ENCODE data around the gene RIOK1. TPM values are rescaled to one million over a fixed set of nuclear protein-coding genes. Genes with fewer than 3 reads are reported as not detected.

Gene RIOK1
- total RNA-seq, 1 experiment from 2014 or later, result 16.9 TPM

DNA sequence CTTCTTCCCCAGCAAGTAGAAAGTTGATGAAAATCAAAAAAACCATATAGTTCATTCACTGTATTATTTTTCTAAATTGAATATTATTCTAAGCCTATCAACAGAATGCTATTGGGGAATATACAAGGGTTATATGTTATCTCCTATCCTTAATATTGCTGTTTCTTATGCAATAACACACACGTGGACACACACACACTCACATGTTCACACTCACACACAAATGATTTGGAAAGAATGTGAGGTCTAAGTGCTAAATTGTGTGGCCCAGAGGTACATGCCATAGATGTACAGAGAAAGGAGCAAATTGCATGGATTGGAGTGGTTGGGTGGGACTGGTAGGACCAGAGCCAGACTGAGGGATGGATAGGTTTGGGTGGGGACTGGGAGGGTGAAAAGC is 45.1 kb downstream of the RIOK1 start:
- H3K4me3 ChIP-seq, result no peak overlapping the region
- H3K9me2 ChIP-seq (ENCODE audit: insufficient read depth), result no peaks in the 10 kb centered on the region
- no peak overlapping the region for H3K27ac ChIP-seq
- intact Hi-C loops (cut with micrococcal nuclease; ENCODE audit: unreplicated experiment), result no loop called here
- ChIA-PET POLR2A (ENCODE audit: unreplicated experiment) (no interaction called here), CTCF (interaction anchor here (0.6 kb wide), 1 partner anchor 205 kb away, joined by 4 read pairs; no protein-coding TSS in a partner anchor)
- H3F3A ChIP-seq (ENCODE audit: insufficient read depth, low read depth), result no peaks in the 10 kb centered on the region
- no peaks in the 10 kb centered on the region for H3K79me2 ChIP-seq (ENCODE audit: low read depth)
- TF ChIP-seq, protein P1, sequence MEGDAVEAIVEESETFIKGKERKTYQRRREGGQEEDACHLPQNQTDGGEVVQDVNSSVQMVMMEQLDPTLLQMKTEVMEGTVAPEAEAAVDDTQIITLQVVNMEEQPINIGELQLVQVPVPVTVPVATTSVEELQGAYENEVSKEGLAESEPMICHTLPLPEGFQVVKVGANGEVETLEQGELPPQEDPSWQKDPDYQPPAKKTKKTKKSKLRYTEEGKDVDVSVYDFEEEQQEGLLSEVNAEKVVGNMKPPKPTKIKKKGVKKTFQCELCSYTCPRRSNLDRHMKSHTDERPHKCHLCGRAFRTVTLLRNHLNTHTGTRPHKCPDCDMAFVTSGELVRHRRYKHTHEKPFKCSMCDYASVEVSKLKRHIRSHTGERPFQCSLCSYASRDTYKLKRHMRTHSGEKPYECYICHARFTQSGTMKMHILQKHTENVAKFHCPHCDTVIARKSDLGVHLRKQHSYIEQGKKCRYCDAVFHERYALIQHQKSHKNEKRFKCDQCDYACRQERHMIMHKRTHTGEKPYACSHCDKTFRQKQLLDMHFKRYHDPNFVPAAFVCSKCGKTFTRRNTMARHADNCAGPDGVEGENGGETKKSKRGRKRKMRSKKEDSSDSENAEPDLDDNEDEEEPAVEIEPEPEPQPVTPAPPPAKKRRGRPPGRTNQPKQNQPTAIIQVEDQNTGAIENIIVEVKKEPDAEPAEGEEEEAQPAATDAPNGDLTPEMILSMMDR (conservative IDR thresholded peaks at IDR 0.05), result no peak
- no peak for TF ChIP-seq EZH2 (IDR thresholded peaks at IDR 0.05; ENCODE audit: low read depth)
- no peaks in the 10 kb centered on the region for H3K27me3 ChIP-seq (ENCODE audit: insufficient read depth, low read depth)
- H4K20me1 ChIP-seq (ENCODE audit: insufficient read depth), result no peaks in the 10 kb centered on the region
- no peak for DNase-seq
- H3K4me1 ChIP-seq (replicated peaks; ENCODE audit: insufficient read depth), result no peaks in the 10 kb centered on the region
- no peak overlapping the region for H2AFZ ChIP-seq
- BruUV-seq (replicated peaks), result no TSS peak
- no peaks in the 10 kb centered on the region for H3K9me3 ChIP-seq (ENCODE audit: insufficient read depth, low read depth)
- no peaks in the 10 kb centered on the region for H3K36me3 ChIP-seq (ENCODE audit: low read depth)
- H3K4me2 ChIP-seq, result no peak overlapping the region

DNA sequence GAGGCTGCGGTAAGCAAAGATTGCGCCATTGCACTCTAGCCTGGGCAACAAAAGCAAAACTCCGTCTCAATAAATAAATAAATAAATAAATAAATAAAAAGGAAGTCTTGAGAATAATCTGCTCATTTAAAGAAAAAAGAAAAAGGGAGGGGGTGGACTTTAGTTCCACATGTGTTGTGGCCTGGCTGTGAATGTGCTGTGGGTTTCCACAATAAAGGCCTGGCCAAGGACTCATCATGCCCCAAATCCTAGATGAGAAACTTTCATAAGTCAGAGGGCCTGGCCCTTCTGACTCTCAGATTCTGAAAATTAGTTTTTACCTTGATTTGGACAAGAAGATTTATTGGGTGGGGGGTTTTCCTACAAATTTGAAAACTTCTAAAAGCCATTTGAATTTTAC is 48.4 kb downstream of the RIOK1 start:
- Histone ChIP-seq H3K27me3 (ENCODE audit: insufficient read depth, low read depth) (no peaks in the 10 kb centered on the region), H4K20me1 (ENCODE audit: insufficient read depth) (no peaks in the 10 kb centered on the region), H2AFZ (no peak overlapping the region), H3F3A (ENCODE audit: insufficient read depth, low read depth) (no peaks in the 10 kb centered on the region), H3K4me2 (no peak overlapping the region), H3K79me2 (ENCODE audit: low read depth) (no peaks in the 10 kb centered on the region), H3K4me3 (no peak overlapping the region), H3K9me3 (ENCODE audit: insufficient read depth, low read depth) (no peaks in the 10 kb centered on the region), H3K36me3 (ENCODE audit: low read depth) (no peaks in the 10 kb centered on the region), H3K9me2 (ENCODE audit: insufficient read depth) (no peaks in the 10 kb centered on the region), H3K4me1 (replicated peaks; ENCODE audit: insufficient read depth) (no peaks in the 10 kb centered on the region), H3K27ac (no peak overlapping the region)
- TF ChIP-seq, protein P1 (conservative IDR thresholded peaks at IDR 0.05), result no peak
- TF ChIP-seq EZH2 (IDR thresholded peaks at IDR 0.05; ENCODE audit: low read depth), result no peak
- ChIA-PET POLR2A (ENCODE audit: unreplicated experiment) (no interaction called here), CTCF (no interaction called here)
- no peak for DNase-seq
- BruUV-seq (replicated peaks), result no TSS peak
- intact Hi-C loops (cut with micrococcal nuclease; ENCODE audit: unreplicated experiment), result no loop called here

DNA sequence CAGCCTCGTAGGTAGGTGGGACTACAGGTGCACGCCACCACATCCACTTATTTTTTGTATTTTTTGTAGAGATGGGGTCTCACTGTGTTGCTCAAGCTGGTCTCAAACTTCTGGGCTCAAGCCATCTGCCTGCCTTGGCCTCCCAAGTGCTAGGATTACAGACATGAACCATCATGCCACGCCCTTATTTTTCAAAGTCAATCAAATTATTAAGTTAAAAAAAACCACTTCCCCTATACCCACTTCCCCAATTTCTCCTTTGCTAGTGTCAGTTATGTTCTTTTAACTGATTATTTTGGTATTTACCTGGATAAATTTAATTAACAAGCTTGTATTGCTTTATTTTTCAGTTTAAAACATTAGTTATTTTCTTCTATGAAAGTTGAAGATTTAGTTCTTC is 49.6 kb downstream of the RIOK1 start:
- H3K27me3 ChIP-seq (ENCODE audit: insufficient read depth, low read depth), result no peaks in the 10 kb centered on the region
- BruUV-seq (replicated peaks), result no TSS peak
- no peaks in the 10 kb centered on the region for H3F3A ChIP-seq (ENCODE audit: insufficient read depth, low read depth)
- H3K4me2 ChIP-seq, result no peak overlapping the region
- H3K27ac ChIP-seq, result no peak overlapping the region
- H3K9me3 ChIP-seq (ENCODE audit: insufficient read depth, low read depth), result no peaks in the 10 kb centered on the region
- no peaks in the 10 kb centered on the region for H3K36me3 ChIP-seq (ENCODE audit: low read depth)
- H3K9me2 ChIP-seq (ENCODE audit: insufficient read depth), result no peaks in the 10 kb centered on the region
- no peak for DNase-seq
- intact Hi-C loops (cut with micrococcal nuclease; ENCODE audit: unreplicated experiment), result no loop called here
- H3K4me3 ChIP-seq, result no peak overlapping the region
- no peaks in the 10 kb centered on the region for H4K20me1 ChIP-seq (ENCODE audit: insufficient read depth)
- no peaks in the 10 kb centered on the region for H3K79me2 ChIP-seq (ENCODE audit: low read depth)
- ChIA-PET CTCF (interaction anchor here (0.6 kb wide), 1 partner anchor 164 kb away, joined by 3 read pairs; no protein-coding TSS in a partner anchor), POLR2A (ENCODE audit: unreplicated experiment) (interaction anchor here (0.7 kb wide), 1 partner anchor 745 kb away, joined by 10 read pairs; no protein-coding TSS in a partner anchor)
- no peaks in the 10 kb centered on the region for H3K4me1 ChIP-seq (replicated peaks; ENCODE audit: insufficient read depth)
- TF ChIP-seq EZH2 (IDR thresholded peaks at IDR 0.05; ENCODE audit: low read depth), result no peak
- TF ChIP-seq, protein P1 (conservative IDR thresholded peaks at IDR 0.05), result no peak
- H2AFZ ChIP-seq, result no peak overlapping the region
